ENCODE results near the gene PDPN.

DNA sequence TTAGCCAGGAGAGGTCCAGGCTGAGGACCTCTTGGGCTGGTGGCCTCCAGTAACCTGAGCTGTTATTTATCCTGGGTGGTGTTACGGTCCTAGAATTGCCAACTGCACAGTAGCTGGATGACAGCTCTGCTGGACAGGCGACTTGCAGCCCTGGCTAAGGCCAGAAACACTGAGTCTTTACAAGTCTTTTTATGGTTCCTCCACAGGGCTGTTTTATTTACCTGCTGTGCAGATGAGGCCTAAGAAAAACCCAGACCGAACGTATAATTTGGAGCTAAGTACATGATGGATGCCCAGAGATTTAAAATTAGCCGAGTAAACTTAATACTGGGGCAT lies 39.4 kb upstream of the PDPN start:
- TF ChIP-seq, protein P1, sequence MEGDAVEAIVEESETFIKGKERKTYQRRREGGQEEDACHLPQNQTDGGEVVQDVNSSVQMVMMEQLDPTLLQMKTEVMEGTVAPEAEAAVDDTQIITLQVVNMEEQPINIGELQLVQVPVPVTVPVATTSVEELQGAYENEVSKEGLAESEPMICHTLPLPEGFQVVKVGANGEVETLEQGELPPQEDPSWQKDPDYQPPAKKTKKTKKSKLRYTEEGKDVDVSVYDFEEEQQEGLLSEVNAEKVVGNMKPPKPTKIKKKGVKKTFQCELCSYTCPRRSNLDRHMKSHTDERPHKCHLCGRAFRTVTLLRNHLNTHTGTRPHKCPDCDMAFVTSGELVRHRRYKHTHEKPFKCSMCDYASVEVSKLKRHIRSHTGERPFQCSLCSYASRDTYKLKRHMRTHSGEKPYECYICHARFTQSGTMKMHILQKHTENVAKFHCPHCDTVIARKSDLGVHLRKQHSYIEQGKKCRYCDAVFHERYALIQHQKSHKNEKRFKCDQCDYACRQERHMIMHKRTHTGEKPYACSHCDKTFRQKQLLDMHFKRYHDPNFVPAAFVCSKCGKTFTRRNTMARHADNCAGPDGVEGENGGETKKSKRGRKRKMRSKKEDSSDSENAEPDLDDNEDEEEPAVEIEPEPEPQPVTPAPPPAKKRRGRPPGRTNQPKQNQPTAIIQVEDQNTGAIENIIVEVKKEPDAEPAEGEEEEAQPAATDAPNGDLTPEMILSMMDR (IDR thresholded peaks at IDR 0.05) = no peak
- TF ChIP-seq POLR2A (IDR thresholded peaks at IDR 0.05) (no peak), EP300 (IDR thresholded peaks at IDR 0.05) (no peak)
